OCI-M1 (cell line): ENCODE data around the gene URAD.

Experiments
- DNase-seq: peaks from one replicate; lab custom pipeline; 2025; lab: John Stamatoyannopoulos, UW

Gene URAD

DNA sequence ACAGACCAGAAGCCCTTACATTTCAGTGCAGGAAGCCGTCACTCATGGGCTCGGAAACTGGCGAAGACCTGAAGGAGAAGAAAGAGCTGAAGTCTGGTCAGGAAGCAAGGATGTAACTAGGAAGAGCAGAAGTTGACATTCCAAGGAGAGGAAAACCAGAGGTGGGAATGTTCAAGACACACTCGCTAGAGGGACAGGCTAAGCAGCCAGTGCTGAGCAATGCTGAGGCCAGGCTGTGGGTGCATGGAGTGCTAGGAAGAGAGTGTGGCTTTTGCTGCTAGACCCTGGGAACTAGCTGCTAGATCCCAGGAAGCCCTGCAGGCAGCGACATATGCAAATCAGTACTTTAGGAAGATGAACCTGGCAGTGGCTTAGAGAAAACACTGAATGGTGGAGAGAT is 12.1 kb upstream of the URAD start:
- no peak for DNase-seq

DNA sequence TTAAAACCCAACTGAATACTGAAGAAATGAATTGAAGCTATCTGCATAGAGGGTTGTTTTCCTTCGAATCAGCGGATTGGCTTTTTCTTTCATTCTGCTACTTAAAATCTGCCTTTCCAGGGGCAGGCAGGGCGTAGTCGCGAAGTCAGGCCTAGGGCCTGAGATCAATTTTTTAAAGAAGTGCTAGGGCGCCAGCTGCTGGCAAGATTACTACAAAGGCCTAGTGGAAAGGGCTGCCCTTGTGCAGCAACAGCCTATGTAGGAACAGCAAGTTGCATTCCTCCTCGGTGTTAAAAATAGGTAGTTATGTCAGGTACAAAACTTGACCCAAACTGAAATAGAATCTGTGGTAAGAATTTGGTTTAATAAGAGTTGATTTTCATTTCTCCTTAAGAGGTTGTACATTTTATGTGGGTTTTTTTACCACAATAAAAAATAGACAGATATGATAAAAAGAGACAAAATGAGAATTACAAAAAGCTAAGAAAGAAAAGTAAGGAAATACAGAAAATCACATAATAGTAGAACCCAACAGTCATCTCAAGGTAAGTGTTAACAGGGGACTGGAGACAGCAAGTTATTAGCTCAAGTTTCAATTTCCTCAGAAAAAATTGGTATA is 9.5 kb upstream of the URAD start:
- DNase-seq = peak; percentile 76

DNA sequence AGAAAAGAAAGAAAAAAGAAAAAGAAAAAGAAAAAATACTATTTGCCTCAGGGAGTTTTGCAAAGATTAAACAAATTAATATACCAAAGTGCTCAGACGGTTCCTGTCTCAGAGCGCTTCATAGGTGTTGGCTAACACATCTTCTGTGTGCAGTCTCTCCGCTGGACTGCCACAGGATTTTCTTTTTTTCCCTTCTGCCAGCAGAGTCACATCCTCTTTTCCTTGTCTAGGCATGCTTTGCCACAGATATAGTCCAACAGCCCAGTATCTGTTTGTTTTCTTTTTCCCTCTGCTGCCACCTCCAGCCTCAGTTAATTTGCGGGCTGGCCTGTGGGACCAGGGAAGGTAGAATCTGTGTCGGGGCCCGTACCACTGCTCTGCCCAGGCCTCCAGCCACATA is 3.4 kb upstream of the URAD start:
- DNase-seq = no peak

DNA sequence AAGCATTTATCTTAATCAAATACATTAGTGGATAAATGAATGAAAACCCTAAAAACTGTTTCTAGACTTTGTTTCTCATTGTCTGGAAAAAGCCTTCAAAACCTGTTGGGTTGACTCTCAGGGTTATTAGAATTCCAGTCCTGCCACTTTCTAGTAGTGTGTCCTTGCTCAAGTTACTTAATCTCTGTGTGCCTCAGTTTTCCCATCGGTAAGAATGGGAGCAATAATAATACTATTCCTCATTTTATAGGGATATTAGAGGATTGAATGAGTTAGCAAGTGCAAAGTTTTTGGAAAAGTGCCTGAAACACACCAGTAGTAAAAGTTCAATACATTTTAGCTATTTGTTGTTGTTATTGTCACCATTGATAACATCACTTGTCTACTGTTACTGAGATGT is 2.9 kb downstream of the URAD start:
- DNase-seq = no peak

DNA sequence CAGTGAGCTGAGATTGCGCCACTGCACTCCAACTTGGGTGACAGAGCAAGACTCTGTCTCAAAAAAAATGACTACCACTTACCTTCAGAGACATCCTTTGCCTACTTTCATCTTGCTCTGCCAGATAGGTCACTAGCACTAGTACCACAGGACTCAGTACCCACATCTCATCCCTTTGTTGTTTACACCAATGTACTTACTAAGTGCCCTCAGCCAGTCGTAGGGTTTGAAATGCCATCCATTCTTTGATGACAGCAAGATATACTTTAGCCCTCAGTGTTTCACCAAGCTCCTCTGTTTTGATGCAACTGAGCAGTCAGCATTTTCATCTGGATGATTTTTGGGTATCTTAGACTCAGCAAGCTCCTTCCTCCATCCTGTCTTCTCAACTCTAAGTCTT is 6.1 kb downstream of the URAD start:
- DNase-seq = no peak

DNA sequence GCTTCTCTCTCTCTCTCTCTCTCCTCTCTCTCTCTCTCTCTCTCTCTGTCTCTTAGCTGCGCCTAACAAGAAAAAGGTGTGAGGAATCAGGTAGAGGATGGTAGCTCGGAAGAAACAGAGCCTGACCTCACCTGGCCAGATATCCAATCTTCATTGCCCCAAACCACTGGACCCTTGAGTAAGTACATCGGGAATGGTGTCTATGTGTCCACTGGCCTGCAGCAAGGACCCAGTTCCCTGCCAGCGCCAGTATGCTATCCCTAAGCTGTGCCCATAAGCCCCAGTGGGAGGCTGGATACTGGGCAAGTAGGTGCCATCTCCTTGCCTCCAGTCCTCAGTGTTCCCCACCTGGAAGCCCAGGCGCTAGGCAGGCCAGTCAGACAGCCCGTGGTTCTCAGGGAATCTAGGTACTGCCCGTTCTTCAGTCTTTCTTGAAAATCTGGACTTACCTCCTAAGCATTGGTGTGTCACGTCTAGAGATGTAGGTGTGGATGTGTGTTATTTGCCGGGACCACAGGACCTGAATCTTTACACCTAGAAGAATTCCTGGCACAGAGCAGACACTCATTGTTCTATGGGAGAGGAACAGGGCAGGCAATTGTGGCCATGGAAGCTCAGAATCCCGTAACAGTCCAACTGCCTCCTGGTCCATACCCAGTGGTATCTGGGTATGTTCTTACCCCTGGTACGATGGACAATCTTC is 7.3 kb downstream of the URAD start:
- DNase-seq = no peak

DNA sequence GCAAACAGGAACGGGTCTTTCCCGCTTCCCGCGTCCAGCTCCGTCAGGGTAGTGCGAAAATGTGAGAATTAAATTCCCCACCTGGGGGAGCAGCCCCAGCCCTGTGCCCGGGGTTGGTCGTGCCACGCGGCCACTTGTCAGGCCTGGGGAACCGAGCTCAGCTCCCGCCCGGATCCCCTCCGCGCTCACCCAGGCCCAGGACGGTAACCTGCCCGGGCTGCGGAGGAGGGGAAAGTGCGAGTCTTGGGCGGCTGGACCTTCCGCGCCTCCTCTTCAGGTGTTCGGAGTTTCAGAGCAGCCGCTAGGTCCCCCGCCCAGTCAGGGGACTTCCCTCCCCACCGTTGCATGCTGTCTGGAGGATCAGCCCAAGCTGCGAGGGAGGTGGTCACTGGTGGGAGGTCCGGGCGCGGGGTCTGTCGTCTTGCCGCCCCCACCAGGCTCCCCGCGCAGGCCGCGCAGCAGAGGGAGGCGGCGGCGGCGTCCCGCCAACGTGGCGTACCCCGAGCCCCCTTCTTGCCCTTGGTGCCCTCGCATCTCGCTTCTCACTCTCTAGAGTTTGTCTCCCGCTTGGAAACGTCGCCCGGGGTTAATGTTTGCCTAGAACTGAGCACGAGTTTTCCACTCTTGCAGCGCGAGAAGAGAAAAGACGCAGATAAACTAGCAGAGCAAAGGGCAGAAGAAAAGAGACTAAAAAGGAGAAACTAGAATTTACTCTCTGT is 8.1 kb downstream of the URAD start:
- no peak for DNase-seq

DNA sequence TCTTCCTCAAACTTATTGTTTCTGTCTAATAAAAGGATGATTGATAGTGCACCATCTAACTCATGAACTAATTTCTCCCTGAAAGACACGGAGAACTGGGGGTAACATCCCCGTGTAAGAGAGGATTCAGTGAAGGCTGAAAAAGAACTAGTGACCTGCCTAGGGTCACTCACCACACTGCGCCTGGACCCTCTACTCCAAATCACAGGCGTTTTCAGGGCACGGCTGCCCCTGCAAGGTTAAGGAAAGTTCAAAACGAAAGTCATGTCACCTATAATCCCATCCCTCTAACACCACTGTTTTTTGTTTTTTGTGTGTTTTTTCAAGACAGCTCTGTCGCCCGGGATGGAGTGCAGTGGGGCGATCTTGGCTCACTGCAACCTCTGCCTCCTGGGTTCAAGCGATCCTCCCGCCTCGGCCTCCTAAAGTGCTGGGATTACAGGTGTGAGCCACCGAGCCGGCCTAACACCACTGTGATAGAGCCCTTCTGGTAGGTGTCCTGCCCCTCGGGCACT is 8.7 kb downstream of the URAD start:
- DNase-seq = no peak

DNA sequence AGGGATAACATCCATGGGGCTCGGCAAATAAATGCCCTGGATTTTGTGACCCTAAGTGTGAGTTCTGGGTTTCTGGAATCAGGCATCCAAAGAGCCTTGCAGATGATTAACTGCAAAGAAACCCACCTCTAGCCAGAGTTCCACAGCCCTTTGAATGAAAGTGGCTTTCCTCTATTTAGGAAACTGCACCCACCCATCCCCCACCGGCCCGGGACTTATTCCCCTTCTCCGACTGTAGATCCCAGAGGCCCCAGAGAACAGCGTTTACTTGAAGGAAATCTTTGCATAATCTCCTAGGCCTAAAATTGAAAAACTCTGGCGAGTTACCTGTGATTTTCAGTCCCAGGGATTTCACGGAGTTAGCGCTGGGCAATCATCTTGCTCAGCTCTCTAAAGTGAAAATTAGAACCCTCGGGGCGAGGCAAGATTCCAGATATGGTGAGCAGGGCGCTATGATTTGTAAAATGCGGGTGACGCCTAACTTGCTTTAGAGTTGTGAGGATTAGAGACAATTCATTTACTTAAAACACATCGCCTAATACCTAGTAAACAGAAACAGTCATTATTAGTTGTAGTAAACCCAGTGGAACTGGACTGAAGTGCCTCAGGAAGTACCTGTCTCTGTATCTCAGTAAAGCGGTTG is 9.4 kb downstream of the URAD start:
- DNase-seq = no peak

DNA sequence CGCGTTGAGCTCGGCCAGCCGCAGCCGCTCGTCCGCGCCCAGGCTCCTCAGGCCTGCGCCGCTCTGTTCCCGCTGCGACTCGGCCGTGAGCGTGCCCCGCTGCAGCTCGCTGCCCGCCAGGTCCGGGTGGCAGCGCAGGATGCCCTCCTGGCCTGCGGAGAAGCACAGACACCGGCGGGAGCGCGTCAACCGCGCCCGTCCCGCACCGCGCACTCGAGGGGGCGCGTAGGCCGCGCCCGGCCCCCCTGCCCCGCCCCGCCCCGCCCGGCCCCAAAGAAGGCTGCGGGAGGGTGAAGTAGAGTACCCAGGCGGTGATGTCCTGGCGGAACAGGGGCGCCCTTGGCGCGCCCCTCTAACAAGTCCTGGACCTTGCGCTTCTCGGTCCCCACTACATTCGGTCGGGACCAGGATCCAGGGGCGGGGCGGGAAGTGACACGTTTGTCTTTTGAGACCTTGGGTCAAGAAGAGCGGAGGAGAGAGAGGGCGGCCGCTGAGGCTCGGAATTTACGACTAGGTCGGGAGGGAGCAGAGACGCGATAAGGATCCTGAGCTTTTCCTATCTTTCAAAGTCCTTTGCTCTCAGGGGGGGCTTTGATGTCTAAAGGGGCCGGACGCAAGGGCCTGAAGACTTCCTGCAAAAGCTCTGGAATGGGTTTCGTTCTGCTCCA is 10.1 kb downstream of the URAD start:
- DNase-seq = no peak

DNA sequence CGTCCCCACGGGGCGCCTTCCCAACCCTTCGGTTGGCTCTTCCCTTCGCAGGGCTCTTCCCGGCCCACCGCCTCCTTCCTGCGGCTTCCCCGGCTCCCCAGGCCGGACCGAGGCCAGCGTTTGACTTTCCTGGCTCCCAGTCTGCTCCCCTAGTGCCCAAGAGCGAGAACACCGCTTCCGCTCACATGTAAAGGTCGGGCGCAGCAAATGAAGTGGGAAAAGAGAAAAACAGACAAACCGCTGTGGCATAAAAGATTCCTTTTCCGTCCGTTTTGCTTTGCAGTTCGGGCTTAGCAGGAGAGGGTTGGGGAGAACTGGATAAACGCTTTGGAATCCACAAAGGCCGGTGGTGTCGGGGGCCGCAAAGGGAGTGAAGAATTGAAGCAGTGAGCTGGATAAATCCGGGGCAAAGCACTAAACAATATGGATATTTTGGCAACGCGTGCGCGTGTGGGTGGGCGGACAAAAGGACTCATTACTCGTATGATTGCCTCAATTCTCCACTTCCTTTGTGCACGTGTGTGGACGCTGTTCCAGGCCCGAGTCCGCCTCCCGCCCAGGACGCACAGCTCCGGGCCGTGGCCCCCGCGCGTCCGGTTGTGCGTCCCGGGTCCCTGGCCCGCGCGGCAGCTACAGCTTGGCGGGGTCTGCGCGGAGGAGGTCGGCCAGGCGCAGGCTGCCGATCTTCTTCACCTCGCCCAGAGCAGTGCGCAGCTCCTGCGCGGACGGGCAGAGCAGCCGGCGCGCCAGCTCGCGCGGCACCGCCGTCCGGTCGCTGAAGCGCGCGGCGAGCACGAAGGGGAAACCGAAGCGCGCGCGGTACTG is 10.8 kb downstream of the URAD start:
- no peak for DNase-seq

DNA sequence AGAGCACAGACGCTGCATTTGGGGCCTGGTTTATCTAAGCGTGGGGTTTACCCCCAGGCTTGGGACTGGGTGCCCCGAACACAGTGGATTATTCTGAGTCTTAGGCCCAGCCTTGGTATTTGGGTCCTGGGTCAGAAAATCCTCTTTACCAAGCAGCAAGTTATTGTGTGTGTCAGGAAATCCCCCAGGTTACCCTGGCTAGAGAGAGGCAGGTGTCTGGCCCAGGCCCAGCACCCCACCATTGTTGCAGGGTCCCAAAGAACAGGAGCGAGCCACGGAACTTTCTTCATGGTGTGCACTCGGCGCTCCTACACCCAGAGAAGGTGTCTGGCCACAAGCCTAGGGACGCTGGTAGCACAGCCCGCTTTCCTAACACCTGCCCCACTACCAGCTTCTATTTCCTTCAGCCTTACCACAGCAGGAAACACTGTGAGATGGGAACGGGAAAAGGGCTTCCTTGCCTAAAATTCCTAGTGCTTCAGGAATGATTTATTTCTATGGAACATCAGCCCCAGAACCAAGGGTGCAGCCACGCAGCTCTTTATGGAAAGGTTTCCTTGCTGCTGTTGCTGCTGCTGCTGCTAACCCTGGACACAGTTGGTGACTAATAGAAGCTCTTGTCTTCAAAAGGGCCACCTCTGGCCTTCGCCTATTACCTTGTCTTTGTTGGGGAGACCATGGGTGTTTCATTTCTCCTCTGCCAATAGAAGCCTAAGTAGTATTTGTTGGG is 12.0 kb downstream of the URAD start:
- no peak for DNase-seq

DNA sequence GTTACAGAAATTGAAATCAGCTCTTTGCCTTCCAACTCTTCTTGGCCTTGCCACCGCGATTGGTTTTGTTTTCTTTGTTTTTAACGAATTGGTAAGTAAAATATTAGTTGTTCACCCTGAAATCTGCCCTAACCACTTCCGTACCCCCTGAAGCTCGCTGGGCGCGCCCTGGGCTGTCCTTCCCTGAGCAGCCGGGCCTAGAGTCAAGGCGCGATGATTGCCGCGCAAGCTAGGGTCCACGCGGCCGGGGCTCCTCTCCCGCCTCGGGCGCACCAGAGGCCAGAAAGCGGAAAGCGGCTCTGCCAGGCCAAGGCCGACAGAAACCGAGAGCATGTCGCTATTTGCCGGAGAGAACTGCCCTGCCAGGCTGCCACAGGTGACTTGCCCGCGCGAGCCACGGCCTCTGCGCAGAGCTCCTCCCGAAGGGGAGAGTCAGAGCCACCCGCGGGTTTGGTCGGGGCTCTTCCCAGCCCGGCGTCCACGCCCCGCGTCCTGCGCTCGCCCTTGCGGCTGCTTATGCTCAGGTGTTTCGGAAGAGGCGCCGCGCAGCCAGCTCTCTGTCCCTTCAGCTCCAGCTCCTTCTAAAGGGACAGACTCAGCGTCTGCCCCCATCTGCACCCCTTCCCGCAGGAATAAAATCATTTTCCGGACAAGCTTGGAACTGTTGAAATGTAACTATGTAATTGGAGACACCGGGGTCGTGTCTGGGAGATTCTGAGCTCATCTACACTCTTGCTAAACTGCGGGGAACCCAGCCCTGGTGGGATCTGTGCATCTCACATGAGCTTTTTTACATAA is 12.7 kb downstream of the URAD start:
- no peak for DNase-seq

DNA sequence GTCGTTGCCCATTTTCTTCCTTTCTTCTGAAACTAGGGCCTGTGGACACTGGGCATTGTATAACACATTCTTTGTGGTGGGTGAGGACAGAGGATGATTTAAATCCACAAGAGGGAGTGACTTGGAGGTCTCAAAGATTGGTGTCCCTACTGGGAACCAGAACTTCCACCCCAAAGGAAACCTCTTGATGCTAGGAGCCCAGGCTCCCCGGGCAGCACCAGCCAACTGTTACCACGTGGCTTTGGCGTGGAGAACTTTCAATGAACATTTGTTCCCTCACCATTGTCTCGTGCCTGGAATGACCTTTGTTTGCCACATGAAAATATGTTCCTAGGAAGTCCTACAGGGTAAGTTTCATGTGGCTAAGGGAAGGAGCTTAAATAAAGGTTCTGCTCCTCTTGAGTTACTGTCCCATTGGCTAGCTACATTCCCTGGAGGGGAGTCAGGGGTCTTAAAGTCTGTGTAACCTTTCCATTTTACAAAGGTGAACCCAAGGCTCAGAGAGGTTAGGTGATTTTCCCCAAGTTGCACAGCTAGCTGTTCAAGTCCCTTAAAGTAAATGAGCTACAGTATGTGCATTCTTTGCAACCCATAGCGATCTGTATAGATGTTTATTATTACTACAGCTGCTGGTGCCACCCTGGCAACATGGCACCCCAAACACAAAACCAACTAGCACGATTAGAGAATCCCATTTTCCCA is 14.4 kb downstream of the URAD start:
- no peak for DNase-seq

DNA sequence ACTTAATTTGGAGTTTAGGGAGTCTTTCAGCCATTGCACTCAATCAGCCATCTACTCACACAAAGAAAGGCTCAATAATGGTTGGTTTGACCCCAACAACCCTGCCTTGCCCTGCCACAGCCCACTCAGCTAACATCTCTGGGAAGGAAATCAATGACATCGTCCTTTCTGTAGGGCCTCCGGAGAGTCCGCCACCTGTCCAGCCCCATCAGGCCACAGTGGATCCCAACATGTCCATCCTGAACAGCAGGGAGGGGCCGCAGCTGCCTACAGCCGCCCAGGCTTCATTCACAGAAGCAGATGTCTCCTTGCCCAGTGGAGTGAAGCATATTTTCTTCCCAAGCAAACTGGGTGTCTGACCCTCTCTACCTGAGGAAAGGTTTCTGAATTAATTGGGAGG is 15.2 kb downstream of the URAD start:
- DNase-seq = no peak

DNA sequence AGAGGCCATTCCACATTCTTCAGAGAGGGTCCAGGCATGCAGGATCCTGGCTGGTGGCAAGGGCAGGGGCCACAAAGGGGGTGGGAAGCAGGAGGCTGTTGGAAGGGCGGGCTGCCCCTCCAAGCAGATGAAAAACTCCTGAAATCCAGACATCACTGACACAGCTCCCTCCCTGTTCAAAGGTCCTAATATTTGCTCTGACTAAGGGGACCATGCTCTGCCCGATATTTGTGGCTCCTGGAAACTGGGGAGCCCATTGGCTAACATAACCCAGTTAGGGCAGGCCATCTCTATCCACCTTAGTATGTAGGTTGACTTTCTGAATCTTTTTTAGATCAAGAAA is 16.0 kb downstream of the URAD start:
- no peak for DNase-seq

DNA sequence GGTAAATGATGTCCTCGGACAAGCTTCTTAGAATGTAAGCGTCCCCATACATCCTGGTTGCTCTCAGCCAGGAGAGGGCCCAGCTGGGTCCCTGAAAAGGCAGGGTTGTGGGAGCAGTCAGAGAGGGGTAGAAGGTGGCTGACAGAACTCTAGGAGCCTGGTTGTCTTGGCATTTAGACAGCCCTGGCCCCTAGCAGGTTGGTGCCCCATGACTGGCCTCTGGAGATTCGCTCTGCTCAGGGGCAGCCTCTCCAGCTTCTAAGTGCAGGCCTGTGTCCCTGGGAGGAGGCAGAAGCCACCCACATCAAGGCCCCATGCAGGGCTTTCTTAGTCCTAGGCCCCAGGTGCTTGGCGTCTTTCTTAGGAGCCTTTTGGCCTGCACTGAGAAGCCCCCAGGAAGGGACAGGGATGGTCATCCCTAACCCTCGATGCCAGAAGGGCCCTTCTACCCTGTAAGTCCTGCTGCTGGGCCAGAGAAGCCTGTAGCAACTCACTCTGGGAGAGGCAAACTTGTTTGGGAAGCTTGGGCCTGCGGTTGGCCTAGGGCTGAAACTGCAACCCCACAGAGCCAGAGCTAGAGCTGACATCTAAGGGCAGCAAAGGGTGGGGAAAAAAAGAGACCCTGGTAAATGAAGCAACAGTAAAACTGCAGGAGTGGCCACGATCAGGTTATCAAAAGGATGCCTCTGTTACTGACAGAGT is 16.6 kb downstream of the URAD start:
- DNase-seq = no peak

DNA sequence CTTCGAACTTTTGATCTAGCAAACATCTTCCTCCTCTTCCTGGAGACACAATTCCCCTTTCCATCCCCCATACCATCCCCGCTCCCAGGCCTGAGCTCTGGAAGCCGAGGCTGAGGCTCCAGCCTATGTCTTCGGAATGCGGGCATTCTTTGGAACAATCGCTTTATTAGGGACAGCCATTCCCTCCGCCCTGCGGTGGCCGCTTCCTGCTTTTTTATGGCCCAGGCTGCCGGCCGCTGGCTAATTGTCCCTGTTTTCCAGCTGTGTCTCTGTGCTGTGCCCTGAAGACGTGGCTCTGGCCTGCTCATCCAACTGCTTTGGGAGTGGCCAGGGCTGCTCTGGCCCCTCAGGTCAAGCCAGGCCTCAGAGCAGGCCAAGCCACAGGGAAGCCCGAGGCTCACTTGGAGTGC is 17.3 kb downstream of the URAD start:
- DNase-seq = no peak
